Stimulated activated CD8-positive, alpha-beta memory T cell treated with anti-CD3 and anti-CD28 coated beads, Interleukin-4, amount 100 ng/mL, for 48 hours (primary cell): ENCODE data around the gene SLC2A1.
A peak's percentile ranks its signal among the peaks of the same experiment; 100 is the strongest.

ENCODE experiments used
- DNase-seq: peaks from one replicate; pipeline ENCODE4 v3.0.0-alpha.2; 2020

The SLC2A1 gene

GRCh38 chr1:42940851-42941639, 17.6 kb downstream of the SLC2A1 start:
- peak; percentile 30 for DNase-seq

GRCh38 chr1:42938645-42939615, 19.7 kb downstream of the SLC2A1 start:
- no peak for DNase-seq

- no peak for DNase-seq
Measured at GRCh38 chr1:42937836-42938644, 20.6 kb downstream of the SLC2A1 start.

GRCh38 chr1:42937141-42937696, 21.4 kb downstream of the SLC2A1 start:
- DNase-seq = no peak

- DNase-seq = no peak
Measured at GRCh38 chr1:42936309-42937078, 22.2 kb downstream of the SLC2A1 start.

GRCh38 chr1:42935971-42936308, 22.7 kb downstream of the SLC2A1 start:
- DNase-seq = no peak

GRCh38 chr1:42935313-42935895, 23.3 kb downstream of the SLC2A1 start:
- DNase-seq = peak; percentile 23

- peak; percentile 21 for DNase-seq
Measured at GRCh38 chr1:42934541-42935312, 23.9 kb downstream of the SLC2A1 start.

- DNase-seq = peak; percentile 22
Measured at GRCh38 chr1:42933610-42934491, 24.8 kb downstream of the SLC2A1 start.

GRCh38 chr1:42933060-42933586, 25.5 kb downstream of the SLC2A1 start:
- DNase-seq = peak; percentile 23

- peak; percentile 25 for DNase-seq
Measured at GRCh38 chr1:42932442-42932941, 26.2 kb downstream of the SLC2A1 start.

GRCh38 chr1:42931911-42932422, 26.7 kb downstream of the SLC2A1 start:
- DNase-seq = peak; percentile 82

- DNase-seq = peak; percentile 58
Measured at GRCh38 chr1:42931108-42931539, 27.5 kb downstream of the SLC2A1 start.

GRCh38 chr1:42930178-42931107, 28.2 kb downstream of the SLC2A1 start:
- DNase-seq = peak; percentile 20

- DNase-seq = peak; percentile 19
Measured at GRCh38 chr1:42929434-42930177, 29.1 kb downstream of the SLC2A1 start.

- no peak for DNase-seq
Measured at GRCh38 chr1:42928859-42929258, 29.8 kb downstream of the SLC2A1 start.
